ENCODE measurements around the gene RNASEH2C.
A peak's percentile ranks its signal among the peaks of the same experiment; 100 is the strongest.
"Not testable (repeated sequence)": the region's sequence is repeated elsewhere in the genome, so short reads cannot be mapped to it uniquely, and the experiment has no call there.

RNASEH2C gene

GRCh38 chr11:65720211-65720934, at the start of gene RNASEH2C:
RNASEH2C (minus strand) TSS chr11:65720798; CDS start chr11:65720758, 40 bp downstream.
- Histone ChIP-seq H3K4me3 (IDR thresholded peaks at IDR 0.05; ENCODE audit: insufficient read depth, low read depth, low read length) (peak within 1 kb of the TSS; percentile 24), H3K27me3 (ENCODE audit: insufficient read depth, low read depth) (no peaks in the 10 kb centered on the region), H3K4me2 (peak within 1 kb of the TSS; percentile 97), H3K4me1 (ENCODE audit: low read depth, poor library complexity, severe bottlenecking) (peaks cover 16% of the 10 kb centered on the region), H4K20me1 (ENCODE audit: insufficient read depth) (no peaks in the 10 kb centered on the region), H3K79me2 (ENCODE audit: insufficient read depth, low read depth) (peaks cover 23% of the 10 kb centered on the region), H2AFZ (ENCODE audit: low read depth) (peak within 1 kb of the TSS; percentile 54), H3K27ac (peak within 1 kb of the TSS; percentile 35), H3K9ac (peak within 1 kb of the TSS; percentile 72), H3K36me3 (ENCODE audit: insufficient read depth) (no peaks in the 10 kb centered on the region)
- no peak for TF ChIP-seq CTCF (conservative IDR thresholded peaks at IDR 0.05; ENCODE audit: low read depth, low read length)

- H3K36me3 ChIP-seq (ENCODE audit: insufficient read depth); H3K4me2 ChIP-seq; H2AFZ ChIP-seq (ENCODE audit: low read depth); H3K4me3 ChIP-seq (IDR thresholded peaks at IDR 0.05; ENCODE audit: insufficient read depth, low read depth, low read length); H4K20me1 ChIP-seq (ENCODE audit: insufficient read depth); H3K27me3 ChIP-seq (ENCODE audit: insufficient read depth, low read depth); H3K27ac ChIP-seq; H3K9ac ChIP-seq; H3K79me2 ChIP-seq (ENCODE audit: insufficient read depth, low read depth): not testable (repeated sequence)
- peaks cover 19% of the 10 kb centered on the region for H3K4me1 ChIP-seq (ENCODE audit: low read depth, poor library complexity, severe bottlenecking)
These were observed 47.2 kb upstream of the RNASEH2C start for GRCh38 chr11:65767806-65768205.

- Histone ChIP-seq H3K27me3 (ENCODE audit: insufficient read depth, low read depth) (no peaks in the 10 kb centered on the region), H3K9ac (no peak overlapping the region), H2AFZ (ENCODE audit: low read depth) (no peak overlapping the region), H3K4me3 (IDR thresholded peaks at IDR 0.05; ENCODE audit: insufficient read depth, low read depth, low read length) (no peak overlapping the region), H3K27ac (no peak overlapping the region), H3K36me3 (ENCODE audit: insufficient read depth) (no peaks in the 10 kb centered on the region), H3K4me2 (no peak overlapping the region), H3K4me1 (ENCODE audit: low read depth, poor library complexity, severe bottlenecking) (peaks cover 19% of the 10 kb centered on the region), H4K20me1 (ENCODE audit: insufficient read depth) (no peaks in the 10 kb centered on the region), H3K79me2 (ENCODE audit: insufficient read depth, low read depth) (no peaks in the 10 kb centered on the region)
- no peak for TF ChIP-seq CTCF (conservative IDR thresholded peaks at IDR 0.05; ENCODE audit: low read depth, low read length)
These were observed 46.8 kb upstream of the RNASEH2C start for GRCh38 chr11:65767406-65767805.

- no peak for TF ChIP-seq CTCF (conservative IDR thresholded peaks at IDR 0.05; ENCODE audit: low read depth, low read length)
- peak overlapping the region; percentile 18; the same call in 1 of the 2 replicates for H3K27ac ChIP-seq
- no peak overlapping the region for H3K4me3 ChIP-seq (IDR thresholded peaks at IDR 0.05; ENCODE audit: insufficient read depth, low read depth, low read length)
- no peaks in the 10 kb centered on the region for H3K36me3 ChIP-seq (ENCODE audit: insufficient read depth)
- H3K27me3 ChIP-seq (ENCODE audit: insufficient read depth, low read depth), result no peaks in the 10 kb centered on the region
- no peak overlapping the region for H3K4me2 ChIP-seq
- peaks cover 19% of the 10 kb centered on the region for H3K4me1 ChIP-seq (ENCODE audit: low read depth, poor library complexity, severe bottlenecking)
- H2AFZ ChIP-seq (ENCODE audit: low read depth), result no peak overlapping the region
- H3K79me2 ChIP-seq (ENCODE audit: insufficient read depth, low read depth), result no peaks in the 10 kb centered on the region
- no peaks in the 10 kb centered on the region for H4K20me1 ChIP-seq (ENCODE audit: insufficient read depth)
- H3K9ac ChIP-seq, result no peak overlapping the region
These were observed 45.9 kb upstream of the RNASEH2C start for GRCh38 chr11:65766535-65766934.

- H3K79me2 ChIP-seq (ENCODE audit: insufficient read depth, low read depth), result no peaks in the 10 kb centered on the region
- H3K27me3 ChIP-seq (ENCODE audit: insufficient read depth, low read depth), result no peaks in the 10 kb centered on the region
- no peak overlapping the region for H3K4me3 ChIP-seq (IDR thresholded peaks at IDR 0.05; ENCODE audit: insufficient read depth, low read depth, low read length)
- no peaks in the 10 kb centered on the region for H4K20me1 ChIP-seq (ENCODE audit: insufficient read depth)
- no peak overlapping the region for H2AFZ ChIP-seq (ENCODE audit: low read depth)
- H3K27ac ChIP-seq, result no peak overlapping the region
- no peak overlapping the region for H3K4me2 ChIP-seq
- H3K9ac ChIP-seq, result no peak overlapping the region
- peaks cover 19% of the 10 kb centered on the region for H3K4me1 ChIP-seq (ENCODE audit: low read depth, poor library complexity, severe bottlenecking)
- TF ChIP-seq CTCF (conservative IDR thresholded peaks at IDR 0.05; ENCODE audit: low read depth, low read length), result no peak
- no peaks in the 10 kb centered on the region for H3K36me3 ChIP-seq (ENCODE audit: insufficient read depth)
These were observed 43.8 kb upstream of the RNASEH2C start for GRCh38 chr11:65764434-65764833.

- not testable (repeated sequence) for H3K4me3 ChIP-seq (IDR thresholded peaks at IDR 0.05; ENCODE audit: insufficient read depth, low read depth, low read length)
These were observed 42.2 kb upstream of the RNASEH2C start for GRCh38 chr11:65762816-65763215.

GRCh38 chr11:65762169-65762568, 41.6 kb upstream of the RNASEH2C start:
- H3K79me2 ChIP-seq (ENCODE audit: insufficient read depth, low read depth); H3K27me3 ChIP-seq (ENCODE audit: insufficient read depth, low read depth); H4K20me1 ChIP-seq (ENCODE audit: insufficient read depth); H3K4me2 ChIP-seq; H3K27ac ChIP-seq; H3K9ac ChIP-seq; H2AFZ ChIP-seq (ENCODE audit: low read depth); H3K4me3 ChIP-seq (IDR thresholded peaks at IDR 0.05; ENCODE audit: insufficient read depth, low read depth, low read length); H3K36me3 ChIP-seq (ENCODE audit: insufficient read depth): not testable (repeated sequence)
- peaks cover 14% of the 10 kb centered on the region for H3K4me1 ChIP-seq (ENCODE audit: low read depth, poor library complexity, severe bottlenecking)

More at GRCh38 chr11:65762816-65763215, 42.2 kb upstream of the RNASEH2C start:
- H3K36me3 ChIP-seq (ENCODE audit: insufficient read depth); H3K27ac ChIP-seq; H3K27me3 ChIP-seq (ENCODE audit: insufficient read depth, low read depth); H3K4me2 ChIP-seq; H4K20me1 ChIP-seq (ENCODE audit: insufficient read depth); H3K9ac ChIP-seq; H3K79me2 ChIP-seq (ENCODE audit: insufficient read depth, low read depth); H2AFZ ChIP-seq (ENCODE audit: low read depth): not testable (repeated sequence)
- H3K4me1 ChIP-seq (ENCODE audit: low read depth, poor library complexity, severe bottlenecking), result peaks cover 19% of the 10 kb centered on the region
